ENCODE results near the gene MAFB.

MAFB gene

DNA sequence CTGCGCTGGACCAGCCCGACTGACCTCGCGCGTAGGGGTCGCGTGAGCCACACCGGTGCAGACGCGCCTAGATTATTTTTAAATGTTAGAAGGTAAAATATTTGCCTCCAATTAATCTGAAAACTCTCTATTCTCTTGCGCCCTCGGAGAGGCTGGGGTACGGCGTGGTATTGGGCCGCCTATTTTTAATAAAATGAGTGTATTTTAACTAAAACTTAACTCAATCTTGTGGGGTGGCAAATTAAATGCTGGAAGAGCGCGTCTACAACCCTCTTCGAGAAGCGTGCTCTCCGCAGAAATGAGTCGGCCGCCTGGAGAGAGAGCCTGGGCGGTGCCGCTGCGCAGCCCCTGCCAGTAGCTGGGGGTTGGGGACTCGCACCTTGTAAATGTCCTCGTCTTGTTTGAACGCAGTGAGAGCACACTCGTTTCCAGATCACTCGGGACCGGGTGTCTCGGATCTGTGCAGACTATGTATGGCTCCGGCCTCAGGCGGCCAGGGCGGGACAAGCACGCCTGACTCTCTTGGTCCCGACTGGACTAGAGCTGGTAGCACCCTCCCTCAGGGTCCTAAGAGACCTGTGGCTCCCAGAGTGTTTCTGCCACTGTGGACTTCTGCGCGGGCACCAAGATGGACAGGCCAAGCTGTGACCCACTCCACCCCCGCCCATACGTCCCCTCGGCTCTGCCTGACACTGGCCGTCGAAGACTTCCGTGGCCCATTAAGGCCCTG is 2.0 kb upstream of the MAFB start:
- ChIA-PET POLR2A (no interaction called here), CTCF (interaction anchor here (1.0 to 4.3 kb wide), 13 partner anchors 13 to 1426 kb away, joined by 3 to 46 read pairs (median 6); no protein-coding TSS in a partner anchor)
- H3K4me3 ChIP-seq (ENCODE audit: low read depth, low read length), result no peak overlapping the region
- TF ChIP-seq, protein P1, sequence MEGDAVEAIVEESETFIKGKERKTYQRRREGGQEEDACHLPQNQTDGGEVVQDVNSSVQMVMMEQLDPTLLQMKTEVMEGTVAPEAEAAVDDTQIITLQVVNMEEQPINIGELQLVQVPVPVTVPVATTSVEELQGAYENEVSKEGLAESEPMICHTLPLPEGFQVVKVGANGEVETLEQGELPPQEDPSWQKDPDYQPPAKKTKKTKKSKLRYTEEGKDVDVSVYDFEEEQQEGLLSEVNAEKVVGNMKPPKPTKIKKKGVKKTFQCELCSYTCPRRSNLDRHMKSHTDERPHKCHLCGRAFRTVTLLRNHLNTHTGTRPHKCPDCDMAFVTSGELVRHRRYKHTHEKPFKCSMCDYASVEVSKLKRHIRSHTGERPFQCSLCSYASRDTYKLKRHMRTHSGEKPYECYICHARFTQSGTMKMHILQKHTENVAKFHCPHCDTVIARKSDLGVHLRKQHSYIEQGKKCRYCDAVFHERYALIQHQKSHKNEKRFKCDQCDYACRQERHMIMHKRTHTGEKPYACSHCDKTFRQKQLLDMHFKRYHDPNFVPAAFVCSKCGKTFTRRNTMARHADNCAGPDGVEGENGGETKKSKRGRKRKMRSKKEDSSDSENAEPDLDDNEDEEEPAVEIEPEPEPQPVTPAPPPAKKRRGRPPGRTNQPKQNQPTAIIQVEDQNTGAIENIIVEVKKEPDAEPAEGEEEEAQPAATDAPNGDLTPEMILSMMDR (IDR thresholded peaks at IDR 0.05; ENCODE audit: insufficient read depth, low read length, missing control alignments), result no peak
- DNase-seq (ENCODE audit: low read depth, low spot score), result no peak

DNA sequence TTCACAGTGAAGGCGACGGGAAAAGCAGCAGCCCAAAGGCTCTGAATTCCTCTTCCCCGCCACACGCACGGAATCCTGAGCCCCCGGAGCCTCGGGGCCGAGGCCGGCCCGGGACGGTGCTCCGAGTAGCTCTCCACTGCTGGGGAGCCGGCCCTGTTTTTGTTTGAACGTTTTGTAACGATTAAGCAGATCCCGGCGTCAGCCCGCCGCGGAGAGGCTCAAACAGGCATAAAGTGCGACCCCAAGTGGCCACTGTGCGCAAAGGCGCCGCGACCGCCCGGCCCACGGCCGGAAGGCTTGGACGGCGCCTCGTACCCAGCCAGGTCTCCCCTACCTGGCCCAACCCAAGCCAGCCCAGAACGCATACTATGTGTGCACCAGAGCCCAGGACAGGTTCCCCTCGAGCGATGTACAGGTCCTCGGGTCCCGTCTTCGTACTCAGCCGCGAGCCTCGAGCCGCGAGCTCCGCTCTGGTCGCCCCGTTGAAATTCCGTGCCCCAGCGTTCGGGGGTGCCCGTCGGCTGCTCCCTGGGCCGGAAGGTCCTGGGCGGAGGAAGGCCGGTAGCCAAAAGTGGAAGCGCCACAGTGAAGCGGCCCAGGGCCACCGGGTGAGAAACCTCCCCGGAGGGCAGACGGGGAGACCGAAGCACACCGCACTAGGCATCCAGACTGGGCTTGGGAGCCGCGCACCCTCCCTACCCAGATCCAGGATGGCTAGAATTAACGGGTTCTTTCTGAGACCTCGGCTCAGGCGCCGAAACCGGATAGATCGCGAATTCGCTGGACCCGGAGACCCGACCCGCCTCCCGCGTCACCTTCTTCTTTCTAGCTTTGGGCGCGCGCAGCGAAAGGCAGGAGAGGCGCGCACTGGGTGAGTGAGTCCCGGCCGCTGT is 1.2 kb upstream of the MAFB start:
- ChIA-PET CTCF (interaction anchor here (0.6 to 4.3 kb wide), 32 partner anchors 9 to 1426 kb away, joined by 3 to 46 read pairs (median 4); no protein-coding TSS in a partner anchor), POLR2A (interaction anchor here (0.5 to 1.1 kb wide), 3 partner anchors 530 to 869 kb away, joined by 3 to 5 read pairs (median 3); no protein-coding TSS in a partner anchor)
- H3K4me3 ChIP-seq (ENCODE audit: low read depth, low read length), result peak overlapping the region; percentile 63
- TF ChIP-seq, protein P1 (IDR thresholded peaks at IDR 0.05; ENCODE audit: insufficient read depth, low read length, missing control alignments), result peak; percentile 90
- DNase-seq (ENCODE audit: low read depth, low spot score), result peak; percentile 52

DNA sequence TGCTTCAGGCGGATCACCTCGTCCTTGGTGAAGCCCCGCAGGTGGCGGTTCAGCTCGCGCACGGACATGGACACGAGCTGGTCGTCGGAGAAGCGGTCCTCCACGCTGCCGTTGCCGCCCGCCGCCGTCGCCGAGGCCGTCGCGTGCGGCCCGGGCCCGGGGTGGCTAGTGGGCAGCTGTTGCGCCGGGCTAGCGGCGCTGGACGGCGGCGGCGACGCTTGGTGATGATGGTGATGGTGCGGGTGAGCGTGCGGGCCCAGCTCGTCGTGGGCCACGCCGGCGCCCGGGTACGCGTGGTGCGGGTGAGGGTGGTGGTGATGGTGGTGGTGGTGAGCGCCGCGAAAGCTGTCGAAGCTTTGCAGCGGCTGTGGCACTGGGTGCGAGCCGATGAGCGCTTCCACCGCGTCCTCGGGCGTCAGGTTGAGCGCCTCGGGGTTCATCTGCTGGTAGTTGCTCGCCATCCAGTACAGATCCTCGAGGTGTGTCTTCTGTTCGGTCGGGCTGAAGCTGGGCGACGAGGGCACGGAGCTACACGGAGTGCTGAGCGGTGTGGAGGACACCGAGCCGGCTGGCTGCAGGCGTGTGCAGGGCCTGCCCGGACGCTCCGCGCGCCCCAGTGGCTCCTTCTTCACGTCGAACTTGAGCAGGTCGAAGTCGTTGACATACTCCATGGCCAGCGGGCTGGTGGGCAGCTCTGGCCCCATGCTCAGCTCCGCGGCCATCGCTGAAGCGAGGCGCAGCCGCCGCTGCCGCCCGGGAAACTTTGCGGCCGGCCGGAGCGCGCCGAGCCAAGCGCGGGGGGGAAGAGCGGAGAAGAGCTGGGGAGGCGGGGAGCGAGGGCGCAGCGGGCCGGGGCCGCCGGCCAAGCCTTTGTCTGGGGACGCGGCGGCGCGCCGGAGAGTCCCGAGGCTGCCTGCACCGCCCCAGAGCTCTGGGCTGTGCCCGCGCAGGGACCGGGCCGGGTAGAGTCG is 622 bp downstream of the MAFB start:
- DNase-seq (ENCODE audit: low read depth, low spot score), result no peak
- CTCF ChIA-PET, result interaction anchor here (0.6 to 4.3 kb wide), 13 partner anchors 14 to 814 kb away, joined by 3 to 46 read pairs (median 4); no protein-coding TSS in a partner anchor
- POLR2A ChIA-PET, result interaction anchor here (0.6 to 2.1 kb wide), 28 partner anchors 10 to 865 kb away, joined by 3 to 24 read pairs (median 4); no protein-coding TSS in a partner anchor
- TF ChIP-seq, protein P1 (IDR thresholded peaks at IDR 0.05; ENCODE audit: insufficient read depth, low read length, missing control alignments), result no peak
- H3K4me3 ChIP-seq (ENCODE audit: low read depth, low read length), result peak overlapping the region; percentile 63

DNA sequence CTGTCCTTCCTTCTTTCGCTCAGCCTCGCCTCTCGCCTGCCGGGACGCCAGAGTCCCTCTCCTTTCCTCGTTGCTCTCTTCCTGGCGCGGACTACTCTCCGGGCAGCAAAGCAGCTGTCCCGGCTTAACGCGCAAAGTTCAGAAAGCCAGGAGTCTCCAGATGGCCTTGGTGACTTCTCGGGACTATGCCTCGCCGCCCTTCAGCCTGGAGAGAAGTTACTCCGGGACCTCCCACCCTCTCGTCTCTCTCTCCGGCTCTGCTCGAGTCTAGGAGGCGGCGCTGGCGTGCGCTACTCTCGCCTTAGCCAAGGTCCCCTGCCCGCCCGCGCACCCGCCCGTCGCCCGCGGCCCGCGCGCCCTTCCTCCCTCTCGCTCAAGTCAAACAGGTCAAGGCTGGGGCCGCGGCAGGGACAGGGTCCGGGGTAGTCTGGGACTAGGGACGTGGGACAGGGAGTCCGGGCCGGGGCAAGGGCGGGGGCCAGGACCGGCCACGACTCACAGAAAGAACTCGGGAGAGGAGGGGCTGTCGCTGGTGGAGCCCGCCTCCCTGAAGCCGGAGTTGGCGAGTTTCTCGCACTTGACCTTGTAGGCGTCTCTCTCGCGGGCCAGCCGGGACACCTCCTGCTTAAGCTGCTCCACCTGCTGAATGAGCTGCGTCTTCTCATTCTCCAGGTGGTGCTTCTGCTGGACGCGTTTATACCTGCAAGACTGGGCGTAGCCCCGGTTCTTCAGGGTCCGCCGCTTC is 1.5 kb downstream of the MAFB start:
- ChIA-PET CTCF (interaction anchor here (0.6 to 4.3 kb wide), 5 partner anchors 13 to 789 kb away, joined by 3 to 46 read pairs (median 5); no protein-coding TSS in a partner anchor), POLR2A (interaction anchor here (1.9 to 2.1 kb wide), 2 partner anchors 163 to 249 kb away, joined by 7 to 24 read pairs; no protein-coding TSS in a partner anchor)
- TF ChIP-seq, protein P1 (IDR thresholded peaks at IDR 0.05; ENCODE audit: insufficient read depth, low read length, missing control alignments), result no peak
- H3K4me3 ChIP-seq (ENCODE audit: low read depth, low read length), result peak overlapping the region; percentile 63
- DNase-seq (ENCODE audit: low read depth, low spot score), result no peak

DNA sequence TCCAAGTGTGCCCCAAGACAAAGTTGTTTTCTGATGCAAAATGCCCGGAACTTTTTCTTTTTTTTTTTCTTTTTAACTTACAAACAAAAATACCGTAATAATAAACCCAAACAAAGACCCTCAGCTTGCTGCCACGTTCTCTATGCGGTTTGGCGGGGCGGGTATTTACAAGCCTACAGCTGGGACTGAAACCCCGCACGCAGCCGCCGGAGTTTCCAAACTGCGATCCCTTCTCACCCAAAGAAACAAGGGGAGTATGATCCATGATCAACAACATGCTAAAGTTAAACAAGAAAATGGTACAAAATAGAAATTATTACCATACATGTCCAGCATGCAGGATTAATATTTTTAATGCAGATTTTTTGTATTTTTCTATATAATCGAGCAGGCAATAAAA is 2.1 kb downstream of the MAFB start:
- no peak for DNase-seq (ENCODE audit: low read depth, low spot score)
- ChIA-PET POLR2A (no interaction called here), CTCF (interaction anchor here (0.6 kb wide), 1 partner anchor 25 kb away, joined by 3 read pairs; no protein-coding TSS in a partner anchor)
- H3K4me3 ChIP-seq (ENCODE audit: low read depth, low read length), result peak overlapping the region; percentile 63
- TF ChIP-seq, protein P1 (IDR thresholded peaks at IDR 0.05; ENCODE audit: insufficient read depth, low read length, missing control alignments), result no peak
